HG02870 (cell line): ENCODE results near the gene TUBA1C.
"Not testable (repeated sequence)": the region's sequence is repeated elsewhere in the genome, so short reads cannot be mapped to it uniquely, and the experiment has no call there.

ENCODE experiments used
- ATAC-seq: cut with Tn5 transposase; IDR thresholded peaks from one replicate; pipeline ENCODE4 v1.9.1; 2021; ENCODE audit warnings: mild to moderate bottlenecking, moderate library complexity; ENCODE audit not compliant: unreplicated experiment

Gene TUBA1C

DNA sequence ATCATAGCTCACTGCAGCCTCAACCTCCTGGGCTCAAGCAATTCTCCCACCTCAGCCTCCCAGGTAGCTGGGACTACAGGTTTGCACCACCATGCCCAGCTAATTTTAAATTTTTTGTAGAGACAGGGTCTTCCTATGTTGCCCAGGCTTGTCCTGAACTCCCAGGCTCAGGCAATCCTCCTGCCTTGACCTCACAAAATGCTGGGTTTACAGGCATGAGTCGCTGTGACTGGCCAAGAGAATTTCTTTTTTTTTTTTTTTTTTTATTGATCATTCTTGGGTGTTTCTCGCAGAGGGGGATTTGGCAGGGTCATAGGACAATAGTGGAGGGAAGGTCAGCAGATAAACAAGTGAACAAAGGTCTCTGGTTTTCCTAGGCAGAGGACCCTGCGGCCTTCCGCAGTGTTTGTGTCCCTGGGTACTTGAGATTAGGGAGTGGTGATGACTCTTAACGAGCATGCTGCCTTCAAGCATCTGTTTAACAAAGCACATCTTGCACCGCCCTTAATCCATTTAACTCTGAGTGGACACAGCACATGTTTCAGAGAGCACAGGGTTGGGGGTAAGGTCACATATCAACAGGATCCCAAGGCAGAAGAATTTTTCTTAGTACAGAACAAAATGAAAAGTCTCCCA, 18.0 kb downstream of the TUBA1C start:
- not testable (repeated sequence) for ATAC-seq

DNA sequence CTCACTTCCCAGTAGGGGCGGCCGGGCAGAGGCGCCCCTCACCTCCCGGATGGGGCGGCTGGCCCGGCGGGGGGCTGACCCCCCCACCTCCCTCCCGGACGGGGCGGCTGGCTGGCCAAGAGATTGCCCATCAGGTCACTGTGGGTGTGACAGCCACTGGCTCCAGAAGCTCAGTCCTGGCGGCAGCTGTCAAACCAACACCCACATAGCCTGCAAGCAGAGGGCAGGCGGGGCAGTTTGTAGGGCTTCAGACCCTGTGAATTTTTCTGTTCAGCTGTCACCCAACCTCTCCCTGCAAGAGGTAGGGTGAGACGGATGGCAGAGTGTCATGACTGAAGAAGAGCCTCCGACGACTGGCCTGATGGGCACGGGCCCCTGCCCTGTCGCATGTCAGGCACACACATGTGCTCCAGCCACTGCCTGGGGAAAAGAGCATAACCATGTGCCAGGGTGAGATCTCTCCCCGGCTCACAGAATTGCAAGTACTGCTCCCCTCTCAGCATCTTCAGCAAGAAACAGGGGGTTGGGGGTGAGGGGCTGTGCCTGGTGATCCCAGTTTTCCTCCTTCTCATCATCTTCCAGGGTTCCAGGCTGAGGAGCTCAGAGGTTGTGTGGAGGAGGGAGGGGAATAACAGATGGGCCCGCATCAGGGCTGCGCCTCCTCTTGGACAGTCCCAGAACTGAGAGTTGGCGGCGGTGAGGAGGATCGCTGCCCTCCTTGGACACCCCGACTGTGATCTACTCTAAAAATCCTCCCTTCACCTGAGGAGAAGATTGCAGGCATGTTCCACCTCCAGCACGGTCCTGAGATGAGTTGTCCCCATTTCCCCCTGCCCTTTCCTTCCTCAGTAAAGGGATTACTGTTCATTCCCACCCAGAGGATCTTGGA, 18.9 kb downstream of the TUBA1C start:
- no peak for ATAC-seq

DNA sequence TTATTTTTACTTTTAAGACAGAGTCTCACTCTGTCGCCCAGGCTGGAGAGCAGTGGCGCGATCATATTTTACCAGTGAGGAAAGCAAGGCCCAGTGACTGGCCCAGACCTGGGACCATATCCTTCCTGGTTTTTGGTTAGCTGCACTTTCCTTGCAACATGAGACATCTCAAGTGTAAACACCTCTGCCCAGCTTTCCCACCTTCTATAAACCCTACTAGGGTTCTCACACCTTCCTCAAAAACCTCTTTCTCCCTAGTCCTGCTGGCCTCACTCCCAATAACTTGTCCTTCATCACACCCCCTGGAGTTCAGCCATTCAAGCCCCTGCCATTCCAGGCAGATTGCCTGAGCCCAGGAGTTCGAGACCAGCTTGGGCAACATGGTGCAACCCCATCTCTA, 19.8 kb downstream of the TUBA1C start:
- no peak for ATAC-seq

DNA sequence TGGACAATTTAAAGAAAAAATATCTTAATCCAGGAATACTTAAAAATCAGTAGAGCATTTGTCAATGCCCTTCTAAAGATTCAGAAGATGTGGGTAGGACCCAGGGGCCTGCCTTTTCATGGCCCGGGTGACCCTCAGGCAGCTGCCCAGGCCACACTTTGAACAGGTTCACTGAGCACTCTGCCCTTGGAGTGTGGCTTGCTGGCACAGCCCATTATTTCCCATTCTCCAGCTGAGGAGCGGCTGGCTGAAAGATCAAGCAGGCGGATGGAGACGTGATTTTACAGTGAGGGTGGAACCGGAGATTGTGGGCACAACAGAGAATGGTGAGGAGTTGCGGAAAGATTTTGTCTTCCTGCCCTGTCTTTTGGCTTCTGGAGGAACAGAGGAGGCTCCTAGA, 23.0 kb downstream of the TUBA1C start:
- no peak for ATAC-seq

DNA sequence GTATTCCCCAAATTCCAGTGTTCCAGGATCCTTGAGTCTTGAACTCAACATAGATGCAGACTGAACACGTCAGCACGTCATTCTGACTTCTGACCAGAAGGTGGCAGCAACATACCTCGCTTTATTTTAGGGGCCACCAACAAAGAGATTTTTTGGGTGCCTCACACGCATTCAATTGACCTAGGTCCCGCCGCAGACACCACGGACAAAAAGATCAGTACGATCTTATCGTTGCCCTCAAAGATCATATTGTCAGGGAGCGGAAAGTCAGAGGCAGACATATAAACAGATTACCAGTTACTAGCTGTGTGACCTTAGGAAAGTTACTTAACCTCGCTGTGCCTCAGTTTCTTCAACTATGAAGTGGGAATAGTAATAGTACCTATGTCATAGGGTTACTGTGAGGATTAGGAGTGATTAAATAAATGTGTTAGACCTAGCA, 23.6 kb downstream of the TUBA1C start:
- ATAC-seq: no peak

DNA sequence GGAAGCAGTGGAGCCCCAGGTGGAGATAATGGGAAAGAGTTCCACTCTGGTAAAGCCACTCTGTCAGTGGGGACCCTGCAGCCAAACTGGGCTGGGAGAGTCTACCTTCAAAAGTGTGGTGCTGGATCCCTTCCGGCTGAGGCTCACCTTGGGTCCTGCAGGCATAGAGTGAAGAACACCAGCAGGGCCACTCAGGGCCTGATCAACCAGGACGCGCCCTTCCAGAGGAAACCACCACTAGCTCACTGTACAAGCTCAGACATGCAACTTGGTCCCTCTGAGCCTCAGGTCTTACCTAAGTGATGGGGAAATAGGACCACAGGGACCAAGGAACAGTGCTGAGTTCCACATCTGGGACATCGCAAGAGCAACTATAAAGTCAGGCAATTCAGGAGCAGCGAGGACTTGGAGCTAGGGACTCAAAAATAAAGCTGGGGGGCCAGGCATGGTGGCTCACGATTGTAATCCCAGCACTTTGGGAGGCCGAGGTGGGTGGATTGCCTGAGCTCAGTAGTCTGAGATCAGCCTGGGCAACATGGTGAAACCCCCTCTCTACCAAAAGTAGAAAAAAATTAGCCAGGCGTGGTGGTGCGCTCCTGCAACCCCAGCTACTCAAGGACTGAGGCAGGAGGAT, 24.2 kb downstream of the TUBA1C start:
- no peak for ATAC-seq

DNA sequence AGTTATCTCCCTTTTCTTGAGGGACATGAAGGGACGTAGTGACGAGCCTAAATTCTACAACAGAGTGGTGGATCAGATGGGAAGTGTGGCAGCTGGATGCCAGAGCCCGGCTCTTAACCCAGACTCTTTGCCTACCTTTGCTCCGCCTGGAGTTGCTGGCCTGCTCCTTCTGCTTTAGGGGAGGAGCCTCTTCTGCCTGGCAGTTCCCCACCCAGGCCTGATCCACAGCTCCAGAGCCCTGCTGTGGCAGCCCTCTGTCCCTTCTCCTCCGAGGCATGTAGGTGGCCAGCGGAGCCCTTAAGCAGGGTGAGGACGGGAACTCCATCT, 27.8 kb downstream of the TUBA1C start:
- no peak for ATAC-seq

DNA sequence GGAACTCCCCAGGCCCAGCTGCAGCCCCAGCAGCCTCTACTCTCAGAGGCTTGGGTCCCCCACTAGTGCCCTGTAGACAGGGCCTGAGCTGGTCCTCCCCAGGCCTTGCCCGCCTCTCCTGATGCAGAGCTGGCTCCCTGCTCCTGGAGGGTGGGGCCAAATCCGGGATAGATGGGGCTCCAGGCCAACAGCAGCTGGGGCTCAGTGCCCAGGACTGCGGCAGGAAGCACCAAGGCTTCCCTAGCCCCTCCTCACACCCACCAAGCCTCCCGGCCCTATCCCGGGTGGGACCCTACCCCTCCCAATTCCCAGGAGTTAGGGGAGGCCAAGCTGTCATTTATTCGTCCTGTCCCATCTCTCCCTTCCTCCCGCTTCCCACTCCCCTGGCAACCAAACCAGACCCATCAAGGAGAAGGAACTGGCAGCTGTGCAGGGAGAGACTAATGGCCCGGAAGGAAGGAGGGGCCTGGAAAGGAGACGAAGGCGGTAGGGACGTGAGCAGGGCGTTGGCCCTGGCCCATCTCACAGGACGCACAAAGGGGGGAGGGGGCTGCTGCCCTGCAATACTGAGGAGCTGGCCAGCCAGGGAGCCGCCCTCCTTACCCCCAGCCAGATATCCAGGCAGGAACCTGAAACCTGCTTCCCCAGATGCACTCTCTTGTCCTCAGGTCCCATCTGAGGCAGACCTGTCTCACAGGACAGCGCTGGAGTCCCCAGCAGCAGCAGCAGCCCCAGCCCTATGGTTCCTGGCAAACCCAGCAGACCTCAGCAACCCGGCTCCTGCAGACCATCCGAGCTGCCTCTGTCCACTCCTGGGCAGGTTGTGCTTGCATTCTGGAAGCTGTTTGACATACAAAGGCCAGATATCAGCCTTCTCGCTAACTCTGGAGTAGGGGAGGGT, 28.4 kb downstream of the TUBA1C start:
- no peak for ATAC-seq

DNA sequence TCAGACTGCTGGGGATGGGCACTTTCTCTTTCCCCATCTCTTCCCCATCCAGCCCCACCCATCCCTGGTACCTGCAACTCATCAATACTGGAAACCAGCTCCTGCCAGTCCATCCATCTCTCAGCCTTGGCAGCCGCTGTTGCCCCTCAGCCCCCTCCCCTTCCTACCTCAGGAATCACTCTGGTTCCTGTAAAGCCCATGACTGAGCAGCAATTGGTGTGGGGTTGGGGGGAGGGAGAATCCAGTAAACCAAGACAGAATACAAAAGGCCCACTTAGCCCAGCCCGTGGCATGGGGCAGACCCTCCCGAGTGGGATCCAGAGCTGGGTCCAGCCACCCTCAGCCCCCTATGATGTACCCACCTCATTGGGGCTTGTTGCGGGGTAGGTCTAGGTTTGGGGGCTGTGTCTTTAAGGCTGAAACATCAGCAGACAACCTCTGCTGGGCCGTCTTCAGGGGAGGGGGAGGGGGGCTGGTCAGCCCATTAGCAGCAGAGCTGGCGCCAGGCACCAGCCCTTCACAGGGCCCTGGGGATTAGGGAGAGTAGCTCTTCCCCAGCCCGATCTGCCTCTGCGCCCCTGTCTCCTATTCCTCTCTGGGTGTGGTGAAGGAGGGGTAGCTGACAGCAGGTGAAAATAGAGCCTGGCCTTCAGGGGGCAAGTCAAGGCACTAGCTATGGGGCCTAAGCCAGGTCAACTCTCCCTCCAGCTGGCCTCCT, 29.4 kb downstream of the TUBA1C start:
- ATAC-seq: no peak

DNA sequence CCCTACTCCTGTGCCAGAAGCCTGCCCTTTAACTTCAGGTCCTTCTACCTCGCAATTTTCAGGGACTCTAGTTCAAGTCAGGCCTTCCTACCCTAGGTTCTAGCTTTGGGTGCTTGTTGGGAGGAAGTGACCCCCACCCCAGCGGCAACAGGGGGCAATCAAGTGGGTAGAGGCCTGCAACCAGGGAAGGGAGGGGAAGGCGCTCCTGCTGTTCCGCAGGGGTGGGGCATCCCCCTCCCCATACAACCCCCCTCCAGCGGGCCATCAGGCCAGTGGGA, 29.9 kb downstream of the TUBA1C start:
- ATAC-seq: no peak

DNA sequence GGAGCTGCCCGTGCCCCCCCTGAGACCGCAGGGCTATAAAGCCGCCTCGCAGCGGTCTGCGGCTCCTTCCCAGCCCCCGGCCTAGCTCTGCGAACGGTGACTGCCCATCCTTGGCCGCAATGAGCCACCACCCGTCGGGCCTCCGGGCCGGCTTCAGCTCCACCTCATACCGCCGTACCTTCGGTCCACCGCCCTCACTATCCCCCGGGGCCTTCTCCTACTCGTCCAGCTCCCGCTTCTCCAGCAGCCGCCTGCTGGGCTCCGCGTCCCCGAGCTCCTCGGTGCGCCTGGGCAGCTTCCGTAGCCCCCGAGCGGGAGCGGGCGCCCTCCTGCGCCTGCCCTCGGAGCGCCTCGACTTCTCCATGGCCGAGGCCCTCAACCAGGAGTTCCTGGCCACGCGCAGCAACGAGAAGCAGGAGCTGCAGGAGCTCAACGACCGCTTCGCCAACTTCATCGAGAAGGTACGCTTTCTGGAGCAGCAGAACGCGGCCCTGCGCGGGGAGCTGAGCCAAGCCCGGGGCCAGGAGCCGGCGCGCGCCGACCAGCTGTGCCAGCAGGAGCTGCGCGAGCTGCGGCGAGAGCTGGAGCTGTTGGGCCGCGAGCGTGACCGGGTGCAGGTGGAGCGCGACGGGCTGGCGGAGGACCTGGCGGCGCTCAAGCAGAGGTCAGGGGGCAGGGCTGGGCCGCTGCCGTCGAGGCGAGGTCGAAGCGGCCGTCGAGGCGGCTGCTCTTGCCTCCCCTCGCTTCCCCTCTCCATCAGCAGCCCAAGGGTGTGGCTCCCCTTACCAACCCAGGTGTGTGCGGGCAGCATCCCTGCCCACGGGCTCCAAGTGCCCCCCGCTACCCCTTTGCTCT, 30.4 kb downstream of the TUBA1C start, which contains the start of gene PRPH:
Gene PRPH, plus strand, starts transcription at position 66 of the 855 bp plus-strand sequence. Its CDS starts 54 bp downstream, at position 120.
- no peak for ATAC-seq

DNA sequence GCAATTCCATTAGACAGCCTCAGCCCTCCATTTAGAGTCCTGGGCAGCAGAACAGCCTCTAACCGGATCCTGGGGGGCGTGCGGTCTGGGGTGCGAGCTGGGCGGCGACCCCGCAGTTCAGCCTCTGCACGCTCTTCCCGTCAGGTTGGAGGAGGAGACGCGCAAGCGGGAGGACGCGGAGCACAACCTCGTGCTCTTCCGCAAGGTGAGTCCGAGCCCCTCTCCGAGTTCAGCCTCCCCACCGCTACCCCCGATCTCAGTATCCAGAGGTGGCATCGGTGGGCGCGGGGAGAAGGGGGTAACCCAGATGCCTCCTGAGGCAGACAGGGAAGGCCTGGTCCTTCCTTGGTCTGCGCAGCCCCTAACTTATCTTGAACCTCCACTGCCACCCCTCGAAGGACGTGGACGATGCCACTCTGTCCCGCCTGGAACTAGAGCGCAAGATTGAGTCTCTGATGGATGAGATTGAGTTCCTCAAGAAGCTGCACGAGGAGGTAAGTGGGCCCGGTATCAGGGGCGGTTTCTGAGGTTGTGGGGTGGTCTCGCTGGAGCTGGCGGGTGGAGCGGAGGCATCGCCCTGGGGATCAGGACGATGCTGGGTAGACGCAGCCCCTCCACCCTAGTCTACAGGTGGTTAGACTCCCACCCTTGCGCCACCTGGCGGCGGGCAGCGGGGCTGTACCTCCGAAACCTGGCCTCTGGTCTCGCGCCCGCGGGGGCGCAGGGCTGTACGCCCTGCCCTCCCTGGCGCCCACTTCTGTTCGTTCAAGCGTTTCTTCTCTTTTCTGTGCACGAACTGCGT, 31.4 kb downstream of the TUBA1C start:
- ATAC-seq: no peak

DNA sequence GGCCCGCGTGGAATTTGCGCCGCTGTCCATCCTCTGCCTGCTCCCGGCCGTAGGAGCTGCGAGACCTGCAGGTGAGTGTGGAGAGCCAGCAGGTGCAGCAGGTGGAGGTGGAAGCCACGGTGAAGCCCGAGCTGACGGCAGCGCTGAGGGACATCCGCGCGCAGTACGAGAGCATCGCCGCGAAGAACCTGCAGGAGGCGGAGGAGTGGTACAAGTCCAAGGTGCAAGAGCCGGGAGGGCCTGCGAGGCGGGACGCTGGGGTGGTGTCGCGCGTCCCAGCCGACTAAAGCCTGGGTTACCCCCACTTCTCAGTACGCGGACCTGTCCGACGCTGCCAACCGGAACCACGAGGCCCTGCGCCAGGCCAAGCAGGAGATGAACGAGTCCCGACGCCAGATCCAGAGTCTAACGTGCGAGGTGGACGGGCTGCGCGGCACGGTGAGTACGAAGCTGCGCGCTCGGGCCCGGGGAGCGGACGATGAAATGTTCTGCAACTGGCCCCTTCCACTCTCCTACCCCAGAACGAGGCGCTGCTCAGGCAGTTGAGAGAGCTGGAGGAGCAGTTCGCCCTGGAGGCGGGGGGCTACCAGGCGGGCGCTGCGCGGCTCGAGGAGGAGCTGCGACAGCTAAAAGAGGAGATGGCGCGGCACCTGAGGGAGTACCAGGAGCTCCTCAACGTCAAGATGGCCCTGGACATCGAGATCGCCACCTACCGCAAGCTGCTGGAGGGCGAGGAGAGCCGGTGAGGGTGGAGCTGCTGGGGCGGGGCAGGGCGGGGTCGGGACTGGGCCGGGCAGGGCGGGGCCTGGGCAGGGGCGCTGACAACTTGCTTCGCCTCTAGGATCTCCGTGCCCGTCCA, 32.2 kb downstream of the TUBA1C start:
- ATAC-seq: no peak

DNA sequence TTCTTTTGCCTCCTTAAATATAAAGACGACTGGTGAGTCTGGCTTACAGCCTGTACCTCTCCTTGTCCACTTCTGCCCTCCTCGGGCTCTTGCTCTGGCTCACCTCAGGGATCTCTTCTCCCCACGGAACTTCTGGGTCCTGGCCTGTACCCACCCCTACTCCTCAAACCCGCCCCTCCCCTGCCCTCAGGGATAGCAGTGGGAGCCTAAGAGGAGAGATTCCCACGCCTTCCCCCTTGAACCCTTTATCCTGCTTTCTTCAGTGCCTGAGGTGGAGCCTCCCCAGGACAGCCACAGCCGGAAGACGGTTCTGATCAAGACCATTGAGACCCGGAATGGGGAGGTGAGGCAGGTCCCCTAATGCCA, 32.8 kb downstream of the TUBA1C start:
- no peak for ATAC-seq

DNA sequence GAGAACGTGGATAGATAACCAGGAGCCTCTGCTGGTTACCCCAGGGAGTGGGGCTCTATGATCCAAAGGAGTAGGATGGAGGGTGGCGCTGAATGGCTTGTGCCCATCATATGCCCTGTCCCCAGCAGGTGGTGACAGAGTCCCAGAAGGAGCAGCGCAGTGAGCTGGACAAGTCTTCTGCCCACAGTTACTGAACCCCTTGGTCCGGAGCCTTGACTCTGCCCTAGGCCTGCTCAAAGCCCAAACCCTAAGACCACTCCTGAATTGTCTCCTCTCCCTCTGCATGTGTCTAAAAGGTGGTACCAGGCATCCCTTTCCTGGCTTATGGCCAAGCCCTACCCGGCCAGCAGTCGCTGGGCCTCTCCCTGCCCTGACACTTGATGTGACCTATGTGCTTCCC, 33.3 kb downstream of the TUBA1C start:
- no peak for ATAC-seq

DNA sequence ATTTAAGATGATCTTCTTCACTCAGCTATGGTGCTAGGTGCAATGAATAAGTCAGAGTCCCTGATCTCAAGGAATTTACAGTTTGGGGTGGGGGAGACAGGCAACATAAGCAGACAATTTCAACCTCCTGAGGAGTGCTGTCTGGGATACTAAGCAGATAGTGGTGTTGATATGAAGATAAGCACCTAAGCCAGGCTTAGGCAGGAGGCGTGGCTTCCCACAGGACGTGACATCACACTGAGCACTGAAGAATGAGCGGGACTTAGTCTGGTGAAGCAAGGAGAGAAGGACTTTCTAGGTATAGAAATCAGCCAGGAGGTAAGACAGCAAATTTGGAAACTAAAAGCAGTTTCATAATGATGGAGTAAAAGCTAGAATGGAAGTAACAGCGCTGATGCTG, 36.9 kb downstream of the TUBA1C start:
- ATAC-seq: no peak

DNA sequence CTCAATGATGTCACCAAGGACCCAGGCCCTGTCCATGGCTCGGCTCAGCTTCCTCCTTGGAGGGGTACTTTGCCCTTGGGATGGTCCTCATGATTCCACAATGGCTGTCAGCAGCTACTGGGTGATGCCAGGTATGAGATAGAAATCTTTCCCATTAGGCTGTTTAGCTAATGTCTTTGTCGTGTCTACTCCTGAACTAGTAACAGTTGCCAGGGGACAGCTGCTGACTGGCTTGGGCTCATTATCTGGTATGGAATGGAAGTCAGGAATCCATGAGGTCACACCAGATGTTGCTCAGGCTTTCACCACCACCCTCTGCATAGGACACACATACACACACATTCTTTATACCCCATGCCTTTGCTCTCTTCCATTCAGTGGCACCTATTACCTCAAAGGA, 39.3 kb downstream of the TUBA1C start:
- ATAC-seq: no peak
